HS-27A (cell line): Measurements from ENCODE around the gene ANKRD27.
"Not testable (repeated sequence)": the region's sequence is repeated elsewhere in the genome, so short reads cannot be mapped to it uniquely, and the experiment has no call there.

Experiments
- DNase-seq: peaks from one replicate; pipeline ENCODE4 v3.0.0-alpha.2; 2012; ENCODE audit warnings: low read depth, missing footprints

ANKRD27 gene

GRCh38 chr19:32652331-32652730, 22.6 kb downstream of the ANKRD27 start:
- not testable (repeated sequence) for DNase-seq

GRCh38 chr19:32651729-32652140, 23.2 kb downstream of the ANKRD27 start:
- no peak for DNase-seq

GRCh38 chr19:32650671-32651070, 24.3 kb downstream of the ANKRD27 start:
- DNase-seq: no peak

GRCh38 chr19:32649751-32650150, 25.2 kb downstream of the ANKRD27 start:
- DNase-seq: no peak

DNA sequence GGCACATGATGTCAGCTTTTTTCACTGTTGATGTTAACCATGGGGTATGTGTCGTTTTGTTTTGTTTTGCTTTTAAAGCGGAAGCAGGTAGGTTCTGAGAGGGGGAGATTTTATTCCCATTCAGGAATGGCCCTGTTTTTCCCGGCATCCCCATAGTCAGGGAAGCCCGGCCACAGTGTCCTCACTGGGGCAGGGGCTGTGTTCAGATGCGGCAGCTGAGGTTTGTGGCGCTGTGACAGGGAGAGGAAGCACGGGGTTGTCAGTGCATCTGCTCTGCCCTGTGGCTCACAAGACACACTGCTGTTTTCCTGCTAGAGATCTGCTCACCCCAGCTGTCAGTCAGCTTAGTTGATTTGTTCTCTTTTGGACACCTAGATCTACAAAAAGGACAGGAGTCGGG, 27.6 kb downstream of the ANKRD27 start:
- no peak for DNase-seq

GRCh38 chr19:32646556-32646955, 28.4 kb downstream of the ANKRD27 start:
- DNase-seq: no peak

DNA sequence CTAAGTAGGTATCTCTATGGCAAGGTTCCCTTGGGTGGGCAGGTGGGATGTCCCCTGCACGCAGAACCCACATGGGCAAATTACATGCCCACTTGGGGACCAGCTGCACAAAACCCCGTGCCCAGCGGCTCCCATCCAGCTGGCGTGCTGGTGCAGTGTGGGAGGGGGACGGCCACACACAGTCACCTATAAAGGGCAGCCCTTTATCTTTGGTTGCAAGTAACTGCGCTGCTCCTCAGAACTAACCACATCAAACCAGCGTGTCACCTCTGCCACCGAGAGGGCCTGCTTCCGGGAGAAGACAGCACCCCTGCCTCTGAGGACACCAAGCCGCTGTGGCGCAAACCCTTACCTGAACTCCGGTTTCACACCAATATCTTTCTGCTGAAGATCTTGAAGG, 32.2 kb downstream of the ANKRD27 start:
- no peak for DNase-seq

- DNase-seq: no peak
These were observed 36.4 kb downstream of the ANKRD27 start for GRCh38 chr19:32638625-32639024.

DNA sequence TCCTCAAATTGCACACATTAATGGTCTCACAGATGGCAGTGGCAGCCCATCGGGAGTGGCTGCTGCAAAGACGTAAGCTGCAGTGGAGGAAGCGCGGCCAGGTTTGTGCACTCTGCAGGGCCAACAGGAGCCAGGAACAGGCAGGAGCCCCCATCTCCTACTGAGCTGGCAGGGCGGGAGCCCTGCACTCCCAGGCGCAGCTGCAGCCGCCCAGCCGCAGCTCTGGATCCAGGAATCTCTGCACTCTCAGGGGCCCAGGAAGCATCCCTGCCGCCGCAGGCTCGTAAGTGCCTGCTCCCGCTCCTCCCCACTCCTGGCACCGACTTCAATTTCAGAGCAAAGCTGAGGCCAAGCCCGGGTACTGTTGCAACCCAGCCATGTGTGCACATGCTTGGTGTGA, 37.5 kb downstream of the ANKRD27 start:
- no peak for DNase-seq

GRCh38 chr19:32631381-32631780, 43.6 kb downstream of the ANKRD27 start:
- no peak for DNase-seq

- no peak for DNase-seq
These were observed 44.6 kb downstream of the ANKRD27 start for GRCh38 chr19:32630338-32630737.

DNA sequence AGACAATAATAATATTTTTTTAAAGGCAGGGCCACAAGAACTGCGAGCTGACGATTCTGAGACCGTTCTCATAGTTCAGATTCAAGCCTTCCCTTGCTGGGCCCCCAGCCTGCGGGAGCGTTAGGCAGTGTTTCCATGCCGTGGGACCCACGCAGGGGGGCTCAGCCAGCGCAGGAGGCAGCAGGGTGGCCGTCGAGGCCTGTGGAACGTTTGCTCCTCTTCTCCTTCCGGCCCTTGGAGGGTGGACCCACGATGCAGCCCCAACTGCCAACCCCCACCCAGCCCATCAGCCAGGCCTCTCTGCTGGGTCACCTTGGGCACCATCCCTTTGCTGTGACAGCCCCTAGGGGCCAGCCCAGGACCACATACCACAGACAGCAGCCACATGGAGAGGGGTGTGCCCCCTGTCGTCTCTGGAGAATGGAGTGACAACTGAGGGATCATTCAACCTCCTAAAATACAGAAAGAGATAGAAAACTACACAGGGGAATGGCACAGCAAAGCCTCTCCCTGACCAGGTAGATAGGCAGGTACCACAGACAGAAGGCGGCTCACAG, 47.2 kb downstream of the ANKRD27 start:
- no peak for DNase-seq

DNA sequence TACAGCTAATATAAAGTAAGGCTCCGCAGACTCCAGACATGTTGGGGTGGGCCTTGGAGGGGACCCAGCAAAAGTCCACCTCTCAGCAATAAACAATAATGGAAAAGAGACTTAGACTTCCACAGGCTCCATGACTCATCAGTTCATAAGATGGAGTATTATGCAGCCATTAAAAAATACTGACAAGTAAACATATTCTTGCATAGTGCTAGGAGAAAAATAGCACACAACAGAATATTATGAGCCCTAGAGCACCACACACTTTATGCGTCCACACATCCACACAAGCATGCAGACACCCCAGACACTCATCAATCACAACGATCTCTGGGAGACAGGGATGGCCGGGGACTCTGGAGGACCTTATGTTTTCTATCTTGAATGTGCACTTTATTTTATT, 48.0 kb downstream of the ANKRD27 start:
- DNase-seq: no peak

- no peak for DNase-seq
These were observed 50.6 kb downstream of the ANKRD27 start for GRCh38 chr19:32624410-32624809.

GRCh38 chr19:32622002-32622401, 53.0 kb downstream of the ANKRD27 start:
- DNase-seq: no peak

- DNase-seq: no peak
These were observed 55.8 kb downstream of the ANKRD27 start for GRCh38 chr19:32619051-32619685.

DNA sequence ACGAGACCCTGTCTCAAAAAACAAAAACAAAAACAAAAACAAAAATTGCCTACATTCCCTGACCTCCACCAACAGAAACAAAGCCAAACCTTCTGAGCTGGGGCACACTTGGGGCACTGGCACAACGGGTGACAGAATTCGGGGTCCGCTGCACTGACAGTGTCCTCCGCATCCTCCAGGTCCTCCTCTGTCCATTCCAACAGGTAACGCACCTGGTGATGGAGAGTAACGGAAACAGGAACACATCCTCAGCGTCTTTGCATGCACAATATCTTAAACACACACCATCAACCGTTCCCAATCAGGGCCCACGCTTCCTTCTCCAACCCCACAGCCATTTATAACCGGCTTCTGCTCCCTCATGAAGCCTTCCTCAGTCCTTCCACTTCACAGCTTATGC, 59.4 kb downstream of the ANKRD27 start:
- DNase-seq: no peak

- no peak for DNase-seq
These were observed 60.1 kb downstream of the ANKRD27 start for GRCh38 chr19:32614916-32615315.

- no peak for DNase-seq
These were observed 62.0 kb downstream of the ANKRD27 start for GRCh38 chr19:32613008-32613407.

- no peak for DNase-seq
These were observed 63.8 kb downstream of the ANKRD27 start for GRCh38 chr19:32611161-32611560.

DNA sequence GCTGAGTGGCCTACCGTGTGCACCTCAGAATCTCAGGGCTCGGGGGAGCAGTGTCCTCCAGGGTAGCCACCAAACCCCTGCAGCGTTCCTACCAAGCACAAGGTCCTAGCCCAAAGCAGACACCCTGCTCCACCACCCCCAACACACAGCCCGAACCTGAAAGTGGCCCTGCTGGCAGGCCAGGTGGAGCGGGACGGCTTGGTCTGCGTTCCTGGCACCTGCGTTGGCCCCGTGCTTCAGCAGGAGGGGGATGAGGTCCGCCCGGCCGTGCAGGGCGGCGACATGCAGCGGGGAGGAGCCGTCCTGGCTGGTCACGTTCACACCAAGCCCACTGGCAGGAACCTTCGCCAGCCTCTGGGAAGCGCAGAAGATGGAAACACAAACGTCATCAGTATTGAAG, 67.5 kb downstream of the ANKRD27 start:
- no peak for DNase-seq

- no peak for DNase-seq
These were observed 68.7 kb downstream of the ANKRD27 start for GRCh38 chr19:32606289-32606688.

DNA sequence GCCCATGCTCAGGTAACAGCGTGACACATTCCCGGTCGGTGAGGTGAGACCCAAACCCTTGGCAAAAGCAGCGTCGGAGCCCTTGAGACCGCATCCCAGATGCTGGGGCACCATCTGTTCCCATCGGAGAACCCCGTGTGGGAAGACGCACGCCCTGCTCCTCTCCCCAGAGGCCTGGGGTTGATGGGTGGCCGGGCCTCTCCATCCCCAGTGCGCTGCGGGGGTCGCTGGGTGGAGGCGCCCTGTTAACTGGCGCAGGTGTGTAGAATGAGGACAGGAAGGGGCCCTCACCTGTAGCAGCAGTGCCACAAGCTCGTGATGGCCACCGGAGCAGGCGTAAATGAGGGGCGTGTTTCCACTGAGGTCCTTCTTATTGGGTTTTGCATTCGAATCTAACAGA, 69.4 kb downstream of the ANKRD27 start:
- DNase-seq: no peak

- no peak for DNase-seq
These were observed 71.0 kb downstream of the ANKRD27 start for GRCh38 chr19:32603961-32604360.
